B cell (primary cell): Measurements from ENCODE around the gene IPO5. TPM values are rescaled to one million over a fixed set of nuclear protein-coding genes. Genes with fewer than 3 reads are reported as not detected.

ENCODE experiments used
- ATAC-seq: fragments of 200-7000 bp; cut with Tn5 transposase; one replicate; pipeline ENCODE4 v1.10.0; 2021; ENCODE audit warnings: low read depth, mild to moderate bottlenecking, moderate number of reproducible peaks, moderate library complexity
- CTCF ChIA-PET: fragments of 350-600 bp; sonication (Branson Sonifier 250); formaldehyde crosslinking; loops from one replicate; lab custom pipeline; 2021; ENCODE audit warnings: antibody characterized with exemption, inconsistent platforms; lab: Charles Lee
- POLR2A ChIA-PET: fragments of 350-600 bp; sonication (Branson Sonifier 250); formaldehyde crosslinking; loops from one replicate; lab custom pipeline; 2021; ENCODE audit warnings: antibody characterized with exemption; lab: Charles Lee
- DNase-seq: peaks from one replicate; pipeline ENCODE4 v3.0.0; 2013
- H2AFZ ChIP-seq: 2 replicates; pipeline ENCODE4 v1.6.1; 2012; ENCODE audit warnings: mild to moderate bottlenecking, low read depth, low read length; ENCODE audit not compliant: insufficient read depth, poor library complexity, severe bottlenecking
- H3K27ac ChIP-seq, 2 donors: 1 replicate in 1 of 2; 2 replicates in 1 of 2; pipeline ENCODE4 v1.5.1; 2012 to 2013; ENCODE audit warnings: low read length in 2 of 2, mild to moderate bottlenecking in 2 of 2, moderate library complexity in 1 of 2
- H3K27me3 ChIP-seq, 4 experiments: fragments of 200-600 bp in 1 of 4; sonication (generic) in 1 of 4; replicated peaks in 1 of 4; 1 replicate in 2 of 4; 2 replicates in 2 of 4; pipeline versions ENCODE4 v1.6.1 to v1.7.0; 2013 to 2016; ENCODE audit warnings: low read length in 3 of 4, mild to moderate bottlenecking in 2 of 4, mixed read lengths in 1 of 4, moderate library complexity in 1 of 4; ENCODE audit not compliant: insufficient read depth in 4 of 4, control insufficient read depth in 3 of 4; ENCODE audit errors: control extremely low read depth in 1 of 4
- H3K36me3 ChIP-seq, 2 experiments: replicated peaks in 1 of 2; 1 replicate in 1 of 2; 2 replicates in 1 of 2; pipeline versions ENCODE4 v1.6.1 to v1.7.1; 2013; ENCODE audit warnings: low read length in 1 of 2; ENCODE audit not compliant: insufficient read depth in 2 of 2, control insufficient read depth in 1 of 2; ENCODE audit errors: control extremely low read depth in 1 of 2, extremely low read depth in 1 of 2
- H3K4me1 ChIP-seq, 2 donors: fragments of 200-600 bp in 1 of 2; sonication (generic) in 1 of 2; 1 replicate in 1 of 2; 2 replicates in 1 of 2; pipeline versions ENCODE4 v1.5.1 to v1.6.1; 2013 to 2017; ENCODE audit warnings: low read length in 2 of 2; ENCODE audit not compliant: control insufficient read depth in 2 of 2, insufficient read depth in 2 of 2
- H3K4me2 ChIP-seq: replicated peaks from 2 replicates; pipeline ENCODE3; 2012; ENCODE audit warnings: mild to moderate bottlenecking, low read depth, low read length; ENCODE audit not compliant: poor library complexity, severe bottlenecking
- H3K4me3 ChIP-seq, 5 experiments: fragments of 200-600 bp in 1 of 5; sonication (generic) in 1 of 5; 1 replicate in 3 of 5; 2 replicates in 2 of 5; pipeline versions ENCODE4 v1.5.1 to v1.7.0; 2011 to 2016; ENCODE audit warnings: low read length in 4 of 5, mild to moderate bottlenecking in 4 of 5, low read depth in 2 of 5, control low read depth in 1 of 5, moderate library complexity in 1 of 5; ENCODE audit not compliant: insufficient read depth in 1 of 5; ENCODE audit errors: control extremely low read depth in 1 of 5, extremely low read depth in 1 of 5
- H3K79me2 ChIP-seq: fragments of 200-600 bp; sonication (generic); one replicate; pipeline ENCODE4 v1.6.0; 2016; ENCODE audit warnings: low read length; ENCODE audit not compliant: control insufficient read depth, insufficient read depth
- H3K9ac ChIP-seq: fragments of 200-600 bp; sonication (generic); 2 replicates; pipeline ENCODE4 v1.6.1; 2017; ENCODE audit warnings: mild to moderate bottlenecking, low read length, moderate library complexity
- H3K9me3 ChIP-seq, 3 donors: one replicate each; pipeline versions ENCODE4 v1.6.1 to v1.7.1; 2013; ENCODE audit warnings: low read length in 2 of 3; ENCODE audit not compliant: control insufficient read depth in 2 of 3, insufficient read depth in 1 of 3; ENCODE audit errors: control extremely low read depth in 1 of 3
- H4K20me1 ChIP-seq: 2 replicates; pipeline ENCODE4 v1.6.0; 2012; ENCODE audit warnings: mild to moderate bottlenecking, low read length; ENCODE audit not compliant: insufficient read depth, control insufficient read depth, poor library complexity, severe bottlenecking
- H3K27ac Mint-ChIP-seq: one replicate; pipeline ENCODE4 v1.8.0; 2021; ENCODE audit warnings: mixed read lengths
- H3K27me3 Mint-ChIP-seq: one replicate; pipeline ENCODE4 v1.8.0; 2021; ENCODE audit warnings: mixed read lengths
- H3K4me1 Mint-ChIP-seq: one replicate; pipeline ENCODE4 v1.8.0; 2021; ENCODE audit warnings: mixed read lengths
- H3K4me3 Mint-ChIP-seq: one replicate; pipeline ENCODE4 v1.8.0; 2021; ENCODE audit warnings: mixed read lengths
- H3K9me3 Mint-ChIP-seq: one replicate; pipeline ENCODE4 v1.8.0; 2022; ENCODE audit warnings: mixed read lengths; ENCODE audit not compliant: insufficient read depth
- EZH2 ChIP-seq: IDR thresholded peaks from 2 replicates; pipeline ENCODE4 v1.6.1; 2012; ENCODE audit warnings: borderline replicate concordance, low read depth, mild to moderate bottlenecking, moderate library complexity, low read length; ENCODE audit not compliant: insufficient read depth, poor library complexity, severe bottlenecking
- WGBS: methylation state at CpG from one replicate; pipeline ENCODE4 v1.1.5; 2013; ENCODE audit warnings: missing lambda C conversion rate; ENCODE audit not compliant: insufficient coverage; 5-methylcytosine and 5-hydroxymethylcytosine counted together
- intact Hi-C: fragments of 100-400 bp; cut with micrococcal nuclease; formaldehyde crosslinking; loops from one replicate; pipeline ENCODE4 v1.10.0; 2022
- polyA plus RNA-seq: library from polyadenylated mRNA; depleted of rRNA; stranded (reverse); fragments of >200 nt; gene quantifications from 2 replicates; pipeline ENCODE4 v1.2.3, GENCODE V29; 2012
- total RNA-seq, 2 donors: library from RNA; stranded (reverse); fragments of 120-200 nt in 1 of 2; gene quantifications; 1 replicate in 1 of 2; 2 replicates in 1 of 2; pipeline versions ENCODE4 v1.2.3 to v1.2.4, GENCODE V29; 2013 to 2022
- TF ChIP-seq, protein P1 (sequence below): fragments of 200-600 bp; IDR thresholded peaks from one replicate; pipeline ENCODE4 v1.8.0; 2022; ENCODE audit warnings: antibody characterized with exemption, mild to moderate bottlenecking

The IPO5 gene
- total and polyA plus RNA-seq, 2 donors (not counting 1 experiment from before 2014, with no cell fraction given), result 25.9 to 76.4 TPM

DNA sequence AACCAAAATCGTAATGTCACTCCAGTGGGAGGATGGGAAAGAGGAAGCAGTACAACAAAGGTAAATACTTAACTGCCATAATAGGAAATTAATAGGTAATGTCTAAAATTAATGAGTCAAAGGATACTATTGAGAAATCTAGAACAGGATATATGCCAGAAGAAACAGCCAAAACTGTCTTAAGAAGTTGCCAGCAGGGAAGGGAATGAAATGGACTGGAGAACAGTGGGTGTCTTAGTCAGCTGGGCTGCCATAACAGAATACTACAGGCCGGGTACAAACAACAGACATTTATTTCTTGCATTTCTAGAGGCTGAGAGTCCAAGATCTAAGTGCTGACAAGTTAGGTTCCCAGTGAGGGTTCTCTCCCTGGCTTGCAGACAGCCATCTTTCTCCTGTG is 40.3 kb upstream of the IPO5 start:
- no CpG with 5 or more reads among the region's 2 CpGs for WGBS
- ATAC-seq, result no peak
- intact Hi-C loops, result no loop called here

DNA sequence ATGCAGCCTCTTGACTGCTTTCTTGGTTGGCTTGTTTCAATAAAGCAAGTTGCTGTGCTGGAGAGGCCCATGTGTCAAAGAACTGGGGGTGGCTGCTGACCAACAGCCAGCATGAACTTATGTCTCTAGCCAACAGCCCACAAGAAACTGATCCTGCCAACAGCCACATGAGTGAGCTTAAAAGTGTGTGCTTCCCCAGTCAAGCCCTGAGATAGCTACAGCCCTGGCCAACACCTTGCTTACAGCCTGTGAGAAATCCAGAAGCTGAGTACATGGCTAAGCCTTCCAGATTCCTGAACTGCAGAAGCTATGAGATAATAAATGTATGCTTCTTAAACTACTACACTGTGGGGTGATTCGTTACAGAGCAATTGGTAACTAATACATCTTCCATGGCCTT is 38.9 kb upstream of the IPO5 start:
- H3K9ac ChIP-seq, result no peak overlapping the region
- no peaks in the 10 kb centered on the region for H3K4me1 ChIP-seq
- peaks cover 0 to 8% (median 0%) of the 10 kb centered on the region in 3 donors for H3K9me3 ChIP-seq
- H3K79me2 ChIP-seq, result no peaks in the 10 kb centered on the region
- Mint-ChIP-seq H3K27ac (no peak overlapping the region), H3K27me3 (peaks cover 11% of the 10 kb centered on the region), H3K4me3 (no peak overlapping the region), H3K9me3 (peaks cover 5% of the 10 kb centered on the region), H3K4me1 (no peaks in the 10 kb centered on the region)
- no peak overlapping the region for H3K4me2 ChIP-seq
- no CpG with 5 or more reads among the region's 1 CpG for WGBS
- DNase-seq (no peak), ATAC-seq (no peak)
- H4K20me1 ChIP-seq, result no peaks in the 10 kb centered on the region
- CTCF ChIA-PET, result no interaction called here
- POLR2A ChIA-PET, result no interaction called here
- TF ChIP-seq, protein P1, sequence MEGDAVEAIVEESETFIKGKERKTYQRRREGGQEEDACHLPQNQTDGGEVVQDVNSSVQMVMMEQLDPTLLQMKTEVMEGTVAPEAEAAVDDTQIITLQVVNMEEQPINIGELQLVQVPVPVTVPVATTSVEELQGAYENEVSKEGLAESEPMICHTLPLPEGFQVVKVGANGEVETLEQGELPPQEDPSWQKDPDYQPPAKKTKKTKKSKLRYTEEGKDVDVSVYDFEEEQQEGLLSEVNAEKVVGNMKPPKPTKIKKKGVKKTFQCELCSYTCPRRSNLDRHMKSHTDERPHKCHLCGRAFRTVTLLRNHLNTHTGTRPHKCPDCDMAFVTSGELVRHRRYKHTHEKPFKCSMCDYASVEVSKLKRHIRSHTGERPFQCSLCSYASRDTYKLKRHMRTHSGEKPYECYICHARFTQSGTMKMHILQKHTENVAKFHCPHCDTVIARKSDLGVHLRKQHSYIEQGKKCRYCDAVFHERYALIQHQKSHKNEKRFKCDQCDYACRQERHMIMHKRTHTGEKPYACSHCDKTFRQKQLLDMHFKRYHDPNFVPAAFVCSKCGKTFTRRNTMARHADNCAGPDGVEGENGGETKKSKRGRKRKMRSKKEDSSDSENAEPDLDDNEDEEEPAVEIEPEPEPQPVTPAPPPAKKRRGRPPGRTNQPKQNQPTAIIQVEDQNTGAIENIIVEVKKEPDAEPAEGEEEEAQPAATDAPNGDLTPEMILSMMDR, result no peak
- TF ChIP-seq EZH2, result no peak
- intact Hi-C loops, result no loop called here
- H2AFZ ChIP-seq, result no peak overlapping the region
- no peak overlapping the region for H3K27ac ChIP-seq
- H3K4me3 ChIP-seq, result no peak overlapping the region
- no peaks in the 10 kb centered on the region for H3K36me3 ChIP-seq
- H3K27me3 ChIP-seq, result no peaks in the 10 kb centered on the region

More for the DNA sequence above, 40.3 kb upstream of the IPO5 start:
- H3K9me3 Mint-ChIP-seq, result peaks cover 3% of the 10 kb centered on the region
- Histone ChIP-seq H4K20me1 (no peaks in the 10 kb centered on the region), H3K36me3 (no peaks in the 10 kb centered on the region), H3K9ac (no peak overlapping the region), H3K4me2 (no peak overlapping the region), H2AFZ (no peak overlapping the region), H3K4me1 (no peaks in the 10 kb centered on the region), H3K9me3 (peaks cover 0 to 5% (median 0%) of the 10 kb centered on the region in 3 donors), H3K27me3 (no peaks in the 10 kb centered on the region), H3K27ac (no peak overlapping the region), H3K4me3 (no peak overlapping the region), H3K79me2 (no peaks in the 10 kb centered on the region)
- CTCF ChIA-PET, result no interaction called here
- no peak for TF ChIP-seq EZH2
- TF ChIP-seq, protein P1, result no peak
- H3K27ac Mint-ChIP-seq, result no peak overlapping the region
- no peaks in the 10 kb centered on the region for H3K4me1 Mint-ChIP-seq
- no peak for DNase-seq
- POLR2A ChIA-PET, result no interaction called here
- peaks cover 11% of the 10 kb centered on the region for H3K27me3 Mint-ChIP-seq
- no peak overlapping the region for H3K4me3 Mint-ChIP-seq
